ENCODE results near the gene INPP5B. TPM values are rescaled to one million over a fixed set of nuclear protein-coding genes. Genes with fewer than 3 reads are reported as not detected.
"Not testable (repeated sequence)": the region's sequence is repeated elsewhere in the genome, so short reads cannot be mapped to it uniquely, and the experiment has no call there.

The INPP5B gene
- total RNA-seq, 2 experiments from 2014 or later: 27.7 to 29.1 TPM

DNA sequence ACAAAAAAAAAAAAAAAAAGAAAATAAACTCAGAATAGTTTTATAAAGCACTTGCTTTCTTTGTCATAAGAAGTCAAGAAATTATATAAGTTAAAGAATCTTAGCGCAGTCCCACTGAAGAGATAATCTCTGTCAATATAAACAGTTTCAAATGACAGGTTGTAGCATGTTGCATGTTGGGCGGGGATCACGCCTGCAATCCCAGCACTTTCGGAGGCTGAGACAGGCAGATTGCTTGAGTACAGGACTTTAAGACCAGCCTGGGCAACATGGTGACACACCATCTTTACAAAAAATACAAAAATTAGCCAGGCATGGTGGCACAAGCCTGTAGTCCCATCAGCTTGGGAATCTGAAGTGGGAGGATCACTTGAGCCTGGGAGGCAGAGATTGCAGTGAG lies 18.4 kb upstream of the INPP5B start:
- no peaks in the 10 kb centered on the region for H3K27me3 Mint-ChIP-seq
- TF ChIP-seq, protein P1, sequence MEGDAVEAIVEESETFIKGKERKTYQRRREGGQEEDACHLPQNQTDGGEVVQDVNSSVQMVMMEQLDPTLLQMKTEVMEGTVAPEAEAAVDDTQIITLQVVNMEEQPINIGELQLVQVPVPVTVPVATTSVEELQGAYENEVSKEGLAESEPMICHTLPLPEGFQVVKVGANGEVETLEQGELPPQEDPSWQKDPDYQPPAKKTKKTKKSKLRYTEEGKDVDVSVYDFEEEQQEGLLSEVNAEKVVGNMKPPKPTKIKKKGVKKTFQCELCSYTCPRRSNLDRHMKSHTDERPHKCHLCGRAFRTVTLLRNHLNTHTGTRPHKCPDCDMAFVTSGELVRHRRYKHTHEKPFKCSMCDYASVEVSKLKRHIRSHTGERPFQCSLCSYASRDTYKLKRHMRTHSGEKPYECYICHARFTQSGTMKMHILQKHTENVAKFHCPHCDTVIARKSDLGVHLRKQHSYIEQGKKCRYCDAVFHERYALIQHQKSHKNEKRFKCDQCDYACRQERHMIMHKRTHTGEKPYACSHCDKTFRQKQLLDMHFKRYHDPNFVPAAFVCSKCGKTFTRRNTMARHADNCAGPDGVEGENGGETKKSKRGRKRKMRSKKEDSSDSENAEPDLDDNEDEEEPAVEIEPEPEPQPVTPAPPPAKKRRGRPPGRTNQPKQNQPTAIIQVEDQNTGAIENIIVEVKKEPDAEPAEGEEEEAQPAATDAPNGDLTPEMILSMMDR (IDR thresholded peaks at IDR 0.05): no peak
- H3K4me1 Mint-ChIP-seq (ENCODE audit: low read depth): no peaks in the 10 kb centered on the region
- DNase-seq: no peak
- no peak overlapping the region for H3K27ac Mint-ChIP-seq
- ChIA-PET CTCF (interaction anchor here (1.1 kb wide), 1 partner anchor 73 kb away, joined by 3 read pairs; no protein-coding TSS in a partner anchor), POLR2A (no interaction called here)
- intact Hi-C loops (cut with micrococcal nuclease): no loop called here
- H3K36me3 Mint-ChIP-seq (ENCODE audit: low read depth): peaks cover 27% of the 10 kb centered on the region
- H3K9me3 Mint-ChIP-seq: no peaks in the 10 kb centered on the region
- no peak overlapping the region for H3K4me3 Mint-ChIP-seq
- no peak for ATAC-seq

DNA sequence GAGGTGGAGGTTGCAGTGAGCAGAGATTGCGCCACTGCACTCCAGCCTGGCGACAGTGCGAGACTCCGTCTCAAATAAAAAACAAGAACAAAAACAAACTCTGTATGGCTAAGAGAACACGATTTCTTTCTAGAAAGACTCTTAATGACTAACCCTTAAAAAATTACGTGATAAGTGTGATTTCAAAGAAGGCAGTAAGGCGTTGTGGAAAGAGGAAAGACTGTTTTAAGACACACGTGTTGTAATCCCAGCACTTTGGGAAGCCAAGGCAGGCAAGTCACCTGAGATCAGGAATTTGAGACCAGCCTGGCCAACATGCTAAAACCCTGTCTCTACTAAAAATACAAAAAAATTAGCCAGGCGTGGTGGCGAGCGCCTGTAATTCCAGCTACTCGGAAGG lies 17.3 kb upstream of the INPP5B start:
- CTCF ChIA-PET; H3K27me3 Mint-ChIP-seq; H3K27ac Mint-ChIP-seq; ATAC-seq; H3K9me3 Mint-ChIP-seq; H3K4me3 Mint-ChIP-seq; H3K4me1 Mint-ChIP-seq (ENCODE audit: low read depth); intact Hi-C loops (cut with micrococcal nuclease); DNase-seq: not testable (repeated sequence)
- POLR2A ChIA-PET: interaction anchor here (0.9 kb wide), 1 partner anchor 10 kb away, joined by 4 read pairs; no protein-coding TSS in a partner anchor
- peaks cover 33% of the 10 kb centered on the region for H3K36me3 Mint-ChIP-seq (ENCODE audit: low read depth)

DNA sequence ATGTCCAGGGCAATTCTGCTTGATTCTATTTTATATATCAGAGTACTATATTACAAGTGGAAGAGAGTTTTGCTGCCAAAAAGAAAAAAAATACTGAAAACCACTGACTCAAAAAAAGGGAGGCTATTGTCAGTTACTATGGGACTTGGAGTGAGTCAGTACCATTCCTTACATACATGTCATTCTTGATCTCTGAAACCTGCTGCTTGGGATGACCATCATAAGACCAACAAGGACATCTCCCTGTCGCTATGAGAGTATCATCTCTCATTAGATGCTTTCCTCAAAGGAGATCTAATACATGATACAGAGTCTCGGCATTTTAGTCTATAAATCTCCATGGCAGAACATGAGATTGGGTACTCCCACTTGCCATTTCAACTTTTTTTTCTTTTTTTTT lies 11.8 kb upstream of the INPP5B start:
- Mint-ChIP-seq H3K4me3 (no peak overlapping the region), H3K36me3 (ENCODE audit: low read depth) (peaks cover 28% of the 10 kb centered on the region), H3K27ac (no peak overlapping the region), H3K4me1 (ENCODE audit: low read depth) (no peaks in the 10 kb centered on the region), H3K27me3 (no peaks in the 10 kb centered on the region), H3K9me3 (no peaks in the 10 kb centered on the region)
- TF ChIP-seq, protein P1 (IDR thresholded peaks at IDR 0.05): no peak
- no peak for ATAC-seq
- no peak for DNase-seq
- ChIA-PET POLR2A (interaction anchor here (1.7 kb wide), 2 partner anchors 10 to 12 kb away, joined by 5 read pairs; partner anchors contain the start of gene INPP5B), CTCF (interaction anchor here (1.1 kb wide), 1 partner anchor 99 kb away, joined by 3 read pairs; the partner anchor contains the start of gene MTF1)
- intact Hi-C loops (cut with micrococcal nuclease): no loop called here

DNA sequence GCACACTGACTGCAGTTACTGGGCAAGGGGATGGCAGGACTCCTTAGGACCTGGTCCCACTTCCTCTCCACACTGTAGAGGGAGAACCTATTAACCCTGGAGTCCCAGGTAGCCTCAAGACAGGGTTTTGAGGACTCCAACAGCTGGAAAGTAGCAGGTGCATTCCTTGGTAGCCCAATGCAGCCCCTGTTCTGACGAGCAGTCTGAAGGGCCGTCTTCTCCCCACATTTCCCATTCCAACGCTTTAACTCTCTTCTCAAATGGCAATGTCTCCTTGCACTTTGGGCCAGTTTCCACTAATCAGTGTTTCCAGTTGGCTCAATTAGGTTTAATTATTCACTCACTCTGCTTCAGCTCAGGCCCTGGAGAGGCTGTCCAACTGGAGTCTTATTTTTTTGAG lies 8.8 kb upstream of the INPP5B start:
- no peak for DNase-seq
- TF ChIP-seq, protein P1 (IDR thresholded peaks at IDR 0.05): no peak
- Mint-ChIP-seq H3K36me3 (ENCODE audit: low read depth) (peaks cover 21% of the 10 kb centered on the region), H3K27me3 (no peaks in the 10 kb centered on the region), H3K4me3 (no peak overlapping the region), H3K27ac (no peak overlapping the region), H3K4me1 (ENCODE audit: low read depth) (peaks cover 12% of the 10 kb centered on the region), H3K9me3 (no peaks in the 10 kb centered on the region)
- no peak for ATAC-seq
- intact Hi-C loops (cut with micrococcal nuclease): no loop called here
- CTCF ChIA-PET: no interaction called here
- POLR2A ChIA-PET: no interaction called here

- Mint-ChIP-seq H3K9me3 (no peaks in the 10 kb centered on the region), H3K27ac (no peak overlapping the region), H3K4me1 (ENCODE audit: low read depth) (peaks cover 12% of the 10 kb centered on the region), H3K27me3 (no peaks in the 10 kb centered on the region), H3K4me3 (no peak overlapping the region), H3K36me3 (ENCODE audit: low read depth) (peaks cover 13% of the 10 kb centered on the region)
- TF ChIP-seq, protein P1 (IDR thresholded peaks at IDR 0.05): no peak
- ATAC-seq (no peak), DNase-seq (no peak)
- intact Hi-C loops (cut with micrococcal nuclease): no loop called here
- ChIA-PET CTCF (no interaction called here), POLR2A (interaction anchor here (0.6 to 1.4 kb wide), 2 partner anchors 10 to 23 kb away, joined by 3 to 4 read pairs; no protein-coding TSS in a partner anchor)
Measured at GRCh38 chr1:37954316-37954971, 7.6 kb upstream of the INPP5B start.
